Ishikawa (cell line): ENCODE data around the gene DDHD1.

Experiments
- CEBPB ChIP-seq: IDR thresholded peaks from 2 replicates; pipeline ENCODE4 v1.6.1; 2012
- CREB1 ChIP-seq: IDR thresholded peaks from 2 replicates; pipeline ENCODE4 v1.6.1; 2012; ENCODE audit warnings: low read depth
- EGR1 ChIP-seq: IDR thresholded peaks from 2 replicates; pipeline ENCODE4 v1.6.1; 2012
- EP300 ChIP-seq: IDR thresholded peaks from 2 replicates; pipeline ENCODE4 v1.6.1; 2012; ENCODE audit warnings: borderline replicate concordance
- FOXM1 ChIP-seq: IDR thresholded peaks from 2 replicates; pipeline ENCODE4 v1.6.1; 2012; ENCODE audit warnings: low read depth, borderline replicate concordance
- NFIC ChIP-seq: IDR thresholded peaks from 2 replicates; pipeline ENCODE4 v1.6.1; 2012
- RAD21 ChIP-seq: IDR thresholded peaks from 2 replicates; pipeline ENCODE4 v1.6.1; 2012; ENCODE audit warnings: low read depth
- REST ChIP-seq: IDR thresholded peaks from 2 replicates; pipeline ENCODE4 v1.6.1; 2012; ENCODE audit warnings: low read depth, mild to moderate bottlenecking
- TAF1 ChIP-seq: IDR thresholded peaks from 2 replicates; pipeline ENCODE4 v1.6.1; 2012; ENCODE audit warnings: low read depth, mild to moderate bottlenecking
- TCF12 ChIP-seq: IDR thresholded peaks from 2 replicates; pipeline ENCODE4 v1.6.1; 2012; ENCODE audit warnings: low read depth
- TEAD4 ChIP-seq: IDR thresholded peaks from 2 replicates; pipeline ENCODE4 v1.6.1; 2012
- YY1 ChIP-seq: IDR thresholded peaks from 2 replicates; pipeline ENCODE4 v1.6.1; 2012; ENCODE audit warnings: low read depth
- ZBTB7A ChIP-seq: IDR thresholded peaks from 2 replicates; pipeline ENCODE4 v1.6.1; 2012; ENCODE audit warnings: low read depth
- TF ChIP-seq, protein P1 (sequence below): IDR thresholded peaks from 2 replicates; pipeline ENCODE4 v1.6.1; 2012
- TF ChIP-seq, protein P2 (sequence below): IDR thresholded peaks from 2 replicates; pipeline ENCODE4 v1.6.1; 2012

The DDHD1 gene

DNA sequence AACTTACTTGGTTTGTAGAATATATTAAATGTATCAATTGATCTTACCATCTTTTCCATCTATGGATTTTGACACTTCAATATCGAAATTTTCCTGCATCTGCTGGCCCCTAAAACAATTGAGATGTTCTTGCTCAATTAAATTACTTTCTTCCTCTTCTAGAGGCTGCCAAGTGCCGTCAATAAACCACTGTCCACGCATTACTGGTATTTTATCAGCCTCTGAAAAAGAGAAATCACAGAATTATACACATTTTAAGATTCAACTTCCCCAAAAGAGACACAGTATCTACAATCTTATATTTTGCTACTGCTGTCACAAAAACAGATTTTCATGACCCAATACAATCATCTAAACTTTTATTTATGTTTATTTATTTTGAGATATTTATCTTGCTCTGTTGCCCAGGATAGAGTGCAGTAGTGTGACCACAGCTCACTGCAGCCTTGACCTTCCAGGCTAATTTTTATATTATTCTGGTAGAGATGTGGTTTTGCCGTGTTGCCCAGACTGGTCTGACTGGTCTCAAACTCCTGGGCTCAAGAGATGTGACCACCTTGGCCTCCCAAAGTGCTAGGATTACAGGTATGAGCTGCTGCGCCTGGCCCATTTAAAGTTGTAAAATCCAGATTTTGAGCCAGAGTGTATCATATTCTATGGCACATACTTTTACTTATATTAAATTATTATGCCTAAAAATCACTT is 49.3 kb downstream of the DDHD1 start:
- TF ChIP-seq CEBPB (no peak), ZBTB7A (no peak), REST (no peak), TAF1 (no peak), RAD21 (no peak)
- TF ChIP-seq, protein P1, sequence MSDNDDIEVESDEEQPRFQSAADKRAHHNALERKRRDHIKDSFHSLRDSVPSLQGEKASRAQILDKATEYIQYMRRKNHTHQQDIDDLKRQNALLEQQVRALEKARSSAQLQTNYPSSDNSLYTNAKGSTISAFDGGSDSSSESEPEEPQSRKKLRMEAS: no peak
- TF ChIP-seq, protein P2, sequence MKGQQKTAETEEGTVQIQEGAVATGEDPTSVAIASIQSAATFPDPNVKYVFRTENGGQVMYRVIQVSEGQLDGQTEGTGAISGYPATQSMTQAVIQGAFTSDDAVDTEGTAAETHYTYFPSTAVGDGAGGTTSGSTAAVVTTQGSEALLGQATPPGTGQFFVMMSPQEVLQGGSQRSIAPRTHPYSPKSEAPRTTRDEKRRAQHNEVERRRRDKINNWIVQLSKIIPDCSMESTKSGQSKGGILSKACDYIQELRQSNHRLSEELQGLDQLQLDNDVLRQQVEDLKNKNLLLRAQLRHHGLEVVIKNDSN: no peak

- TF ChIP-seq YY1 (no peak), CEBPB (no peak), ZBTB7A (no peak), TAF1 (no peak), CREB1 (no peak), RAD21 (no peak), TCF12 (no peak), EP300 (no peak), EGR1 (no peak), TEAD4 (no peak), REST (no peak), FOXM1 (no peak), NFIC (no peak)
- TF ChIP-seq, protein P1: no peak
- TF ChIP-seq, protein P2: no peak
These were observed 59.9 kb downstream of the DDHD1 start for GRCh38 chr14:53093206-53093605.

- no peak for TF ChIP-seq RAD21
These were observed 62.3 kb downstream of the DDHD1 start for GRCh38 chr14:53090853-53091252.

GRCh38 chr14:53064475-53064874 is 88.6 kb downstream of the DDHD1 start:
- TF ChIP-seq NFIC: no peak
- no peak for TF ChIP-seq RAD21
- TF ChIP-seq EP300: no peak
- no peak for TF ChIP-seq FOXM1
- TF ChIP-seq EGR1: no peak
- no peak for TF ChIP-seq TAF1
- no peak for TF ChIP-seq REST
- no peak for TF ChIP-seq CEBPB
- TF ChIP-seq CREB1: no peak
- TF ChIP-seq, protein P2: no peak

- TF ChIP-seq FOXM1: no peak
- no peak for TF ChIP-seq TAF1
- TF ChIP-seq YY1: no peak
- no peak for TF ChIP-seq EGR1
- no peak for TF ChIP-seq TCF12
- no peak for TF ChIP-seq CEBPB
- no peak for TF ChIP-seq CREB1
- TF ChIP-seq EP300: no peak
- TF ChIP-seq ZBTB7A: no peak
These were observed 90.3 kb downstream of the DDHD1 start for GRCh38 chr14:53062856-53063255.
